Measurements from ENCODE around the gene AK1. TPM values are rescaled to one million over a fixed set of nuclear protein-coding genes. Genes with fewer than 3 reads are reported as not detected.
"Not testable (repeated sequence)": the region's sequence is repeated elsewhere in the genome, so short reads cannot be mapped to it uniquely, and the experiment has no call there.

AK1 gene
- polyA plus RNA-seq, 2 donors: 51.7 to 68.4 TPM

GRCh38 chr9:127870887-127871286 lies 6.6 kb downstream of the AK1 start:
- H3K27ac ChIP-seq (ENCODE audit: low read depth in 2 of 2, low read length in 1 of 2): no peak overlapping the region
- H3K9me3 ChIP-seq (ENCODE audit: control insufficient read depth in 2 of 2, insufficient read depth in 1 of 2, low read depth in 1 of 2, low read length in 1 of 2): no peaks in the 10 kb centered on the region
- peaks cover 0 to 20% of the 10 kb centered on the region in 2 donors for H3K36me3 ChIP-seq (ENCODE audit: control insufficient read depth in 2 of 2, insufficient read depth in 2 of 2, low read length in 1 of 2)
- no peaks in the 10 kb centered on the region for H3K27me3 ChIP-seq (ENCODE audit: control insufficient read depth in 1 of 2, insufficient read depth in 2 of 2, low read length in 2 of 2)
- no peak overlapping the region for H3K4me3 ChIP-seq (ENCODE audit: low read depth in 1 of 2, low read length in 2 of 2)
- WGBS, 2 donors: 78 to 82% methylated on average over 12 of the region's 12 CpGs
- peaks cover 3 to 20% of the 10 kb centered on the region in 2 donors for H3K4me1 ChIP-seq (ENCODE audit: control insufficient read depth in 2 of 2, insufficient read depth in 2 of 2, low read length in 1 of 2)

- peaks cover 3 to 13% of the 10 kb centered on the region in 2 donors for H3K4me1 ChIP-seq (ENCODE audit: control insufficient read depth in 2 of 2, insufficient read depth in 2 of 2, low read length in 1 of 2)
- peaks cover 0 to 20% of the 10 kb centered on the region in 2 donors for H3K36me3 ChIP-seq (ENCODE audit: control insufficient read depth in 2 of 2, insufficient read depth in 2 of 2, low read length in 1 of 2)
- H3K9me3 ChIP-seq (ENCODE audit: control insufficient read depth in 2 of 2, insufficient read depth in 1 of 2, low read depth in 1 of 2, low read length in 1 of 2); H3K4me3 ChIP-seq (ENCODE audit: low read depth in 1 of 2, low read length in 2 of 2); H3K27ac ChIP-seq (ENCODE audit: low read depth in 2 of 2, low read length in 1 of 2); H3K27me3 ChIP-seq (ENCODE audit: control insufficient read depth in 1 of 2, insufficient read depth in 2 of 2, low read length in 2 of 2): not testable (repeated sequence)
- 68 to 73% methylated on average over 9 of the region's 9 CpGs for WGBS, 2 donors
Observed at GRCh38 chr9:127870153-127870491, 7.4 kb downstream of the AK1 start.

- no peaks in the 10 kb centered on the region for H3K27me3 ChIP-seq (ENCODE audit: control insufficient read depth in 1 of 2, insufficient read depth in 2 of 2, low read length in 2 of 2)
- H3K4me3 ChIP-seq (ENCODE audit: low read depth in 1 of 2, low read length in 2 of 2): no peak overlapping the region
- peak overlapping the region in 1 of 2 donors; percentile 3 for H3K27ac ChIP-seq (ENCODE audit: low read depth in 2 of 2, low read length in 1 of 2)
- H3K4me1 ChIP-seq (ENCODE audit: control insufficient read depth in 2 of 2, insufficient read depth in 2 of 2, low read length in 1 of 2): peaks cover 0 to 7% of the 10 kb centered on the region in 2 donors
- peaks cover 0 to 20% of the 10 kb centered on the region in 2 donors for H3K36me3 ChIP-seq (ENCODE audit: control insufficient read depth in 2 of 2, insufficient read depth in 2 of 2, low read length in 1 of 2)
- WGBS, 2 donors: 66 to 67% methylated on average over 18 of the region's 18 CpGs
- no peaks in the 10 kb centered on the region for H3K9me3 ChIP-seq (ENCODE audit: control insufficient read depth in 2 of 2, insufficient read depth in 1 of 2, low read depth in 1 of 2, low read length in 1 of 2)
Observed at GRCh38 chr9:127869310-127870152, 7.9 kb downstream of the AK1 start.

- H3K27ac ChIP-seq (ENCODE audit: low read depth in 2 of 2, low read length in 1 of 2): no peak overlapping the region
- peaks cover 0 to 17% of the 10 kb centered on the region in 2 donors for H3K36me3 ChIP-seq (ENCODE audit: control insufficient read depth in 2 of 2, insufficient read depth in 2 of 2, low read length in 1 of 2)
- no peaks in the 10 kb centered on the region for H3K9me3 ChIP-seq (ENCODE audit: control insufficient read depth in 2 of 2, insufficient read depth in 1 of 2, low read depth in 1 of 2, low read length in 1 of 2)
- H3K4me1 ChIP-seq (ENCODE audit: control insufficient read depth in 2 of 2, insufficient read depth in 2 of 2, low read length in 1 of 2): peaks cover 0 to under 1% of the 10 kb centered on the region in 2 donors
- H3K4me3 ChIP-seq (ENCODE audit: low read depth in 1 of 2, low read length in 2 of 2): no peak overlapping the region
- 90 to 91% methylated on average over 18 of the region's 18 CpGs for WGBS, 2 donors
- H3K27me3 ChIP-seq (ENCODE audit: control insufficient read depth in 1 of 2, insufficient read depth in 2 of 2, low read length in 2 of 2): no peaks in the 10 kb centered on the region
Observed at GRCh38 chr9:127868278-127868902, 9.1 kb downstream of the AK1 start.

GRCh38 chr9:127867356-127868277 lies 9.9 kb downstream of the AK1 start:
- WGBS, 2 donors: 81% methylated on average over 30 of the region's 30 CpGs
- no peak overlapping the region for H3K4me3 ChIP-seq (ENCODE audit: low read depth in 1 of 2, low read length in 2 of 2)
- H3K36me3 ChIP-seq (ENCODE audit: control insufficient read depth in 2 of 2, insufficient read depth in 2 of 2, low read length in 1 of 2): peaks cover 0 to 17% of the 10 kb centered on the region in 2 donors
- H3K27ac ChIP-seq (ENCODE audit: low read depth in 2 of 2, low read length in 1 of 2): no peak overlapping the region
- no peaks in the 10 kb centered on the region for H3K4me1 ChIP-seq (ENCODE audit: control insufficient read depth in 2 of 2, insufficient read depth in 2 of 2, low read length in 1 of 2)
- no peaks in the 10 kb centered on the region for H3K27me3 ChIP-seq (ENCODE audit: control insufficient read depth in 1 of 2, insufficient read depth in 2 of 2, low read length in 2 of 2)
- no peaks in the 10 kb centered on the region for H3K9me3 ChIP-seq (ENCODE audit: control insufficient read depth in 2 of 2, insufficient read depth in 1 of 2, low read depth in 1 of 2, low read length in 1 of 2)

GRCh38 chr9:127866535-127866934 lies 10.9 kb downstream of the AK1 start:
- no peak overlapping the region for H3K27ac ChIP-seq (ENCODE audit: low read depth in 2 of 2, low read length in 1 of 2)
- WGBS, 2 donors: 93 to 94% methylated on average over 13 of the region's 13 CpGs
- H3K4me3 ChIP-seq (ENCODE audit: low read depth in 1 of 2, low read length in 2 of 2): no peak overlapping the region
- H3K27me3 ChIP-seq (ENCODE audit: control insufficient read depth in 1 of 2, insufficient read depth in 2 of 2, low read length in 2 of 2): no peaks in the 10 kb centered on the region
- no peaks in the 10 kb centered on the region for H3K9me3 ChIP-seq (ENCODE audit: control insufficient read depth in 2 of 2, insufficient read depth in 1 of 2, low read depth in 1 of 2, low read length in 1 of 2)
- peaks cover 0 to 15% of the 10 kb centered on the region in 2 donors for H3K36me3 ChIP-seq (ENCODE audit: control insufficient read depth in 2 of 2, insufficient read depth in 2 of 2, low read length in 1 of 2)
- peaks cover 0 to 2% of the 10 kb centered on the region in 2 donors for H3K4me1 ChIP-seq (ENCODE audit: control insufficient read depth in 2 of 2, insufficient read depth in 2 of 2, low read length in 1 of 2)

GRCh38 chr9:127865645-127866464 lies 11.6 kb downstream of the AK1 start:
- Histone ChIP-seq H3K27ac (ENCODE audit: low read depth in 2 of 2, low read length in 1 of 2) (no peak overlapping the region), H3K4me1 (ENCODE audit: control insufficient read depth in 2 of 2, insufficient read depth in 2 of 2, low read length in 1 of 2) (peaks cover 0 to 2% of the 10 kb centered on the region in 2 donors), H3K9me3 (ENCODE audit: control insufficient read depth in 2 of 2, insufficient read depth in 1 of 2, low read depth in 1 of 2, low read length in 1 of 2) (no peaks in the 10 kb centered on the region), H3K36me3 (ENCODE audit: control insufficient read depth in 2 of 2, insufficient read depth in 2 of 2, low read length in 1 of 2) (peaks cover 0 to 8% of the 10 kb centered on the region in 2 donors), H3K4me3 (ENCODE audit: low read depth in 1 of 2, low read length in 2 of 2) (no peak overlapping the region), H3K27me3 (ENCODE audit: control insufficient read depth in 1 of 2, insufficient read depth in 2 of 2, low read length in 2 of 2) (no peaks in the 10 kb centered on the region)
- WGBS, 2 donors: 75 to 82% methylated on average over 19 of the region's 19 CpGs

- Histone ChIP-seq H3K27ac (ENCODE audit: low read depth in 2 of 2, low read length in 1 of 2) (no peak overlapping the region), H3K4me3 (ENCODE audit: low read depth in 1 of 2, low read length in 2 of 2) (no peak overlapping the region), H3K36me3 (ENCODE audit: control insufficient read depth in 2 of 2, insufficient read depth in 2 of 2, low read length in 1 of 2) (peaks cover 0 to 7% of the 10 kb centered on the region in 2 donors), H3K9me3 (ENCODE audit: control insufficient read depth in 2 of 2, insufficient read depth in 1 of 2, low read depth in 1 of 2, low read length in 1 of 2) (no peaks in the 10 kb centered on the region), H3K4me1 (ENCODE audit: control insufficient read depth in 2 of 2, insufficient read depth in 2 of 2, low read length in 1 of 2) (peaks cover 0 to 2% of the 10 kb centered on the region in 2 donors), H3K27me3 (ENCODE audit: control insufficient read depth in 1 of 2, insufficient read depth in 2 of 2, low read length in 2 of 2) (no peaks in the 10 kb centered on the region)
- WGBS, 2 donors: 81 to 84% methylated on average over 13 of the region's 13 CpGs
Observed at GRCh38 chr9:127863191-127863621, 14.3 kb downstream of the AK1 start.
